ENCODE results near the gene SERTAD3.

- no peak for TF ChIP-seq MAFK (IDR thresholded peaks at IDR 0.05; ENCODE audit: low read depth, low read length)
- no peak for TF ChIP-seq CTCF (IDR thresholded peaks at IDR 0.05; ENCODE audit: control extremely low read depth in 1 of 3, insufficient read depth in 1 of 3, low read depth in 1 of 3, low read length in 3 of 3)
- TF ChIP-seq POLR2A (IDR thresholded peaks at IDR 0.05; ENCODE audit: control extremely low read depth in 1 of 2, low read depth in 2 of 2, low read length in 2 of 2): no peak
- TF ChIP-seq YY1 (IDR thresholded peaks at IDR 0.05; ENCODE audit: low read depth, low read length): no peak
- no peak for TF ChIP-seq CHD7 (IDR thresholded peaks at IDR 0.05; ENCODE audit: insufficient replicate concordance, low read length)
- no peak for TF ChIP-seq CHD2 (IDR thresholded peaks at IDR 0.05; ENCODE audit: low read length)
Measured at GRCh38 chr19:40452016-40452415, 7.9 kb upstream of the SERTAD3 start.
